Erythroblast (primary cell): Measurements from ENCODE around the gene IL17RE.
"Not testable (repeated sequence)": the region's sequence is repeated elsewhere in the genome, so short reads cannot be mapped to it uniquely, and the experiment has no call there.

Experiments used
- GATA1 ChIP-seq: IDR thresholded peaks from 2 replicates; pipeline ENCODE4 v1.6.1; 2011; ENCODE audit warnings: low read depth, mild to moderate bottlenecking, control low read depth, low read length, moderate library complexity
- POLR2A ChIP-seq: IDR thresholded peaks from 2 replicates; pipeline ENCODE4 v1.6.1; 2011; ENCODE audit warnings: mild to moderate bottlenecking, low read length

DNA sequence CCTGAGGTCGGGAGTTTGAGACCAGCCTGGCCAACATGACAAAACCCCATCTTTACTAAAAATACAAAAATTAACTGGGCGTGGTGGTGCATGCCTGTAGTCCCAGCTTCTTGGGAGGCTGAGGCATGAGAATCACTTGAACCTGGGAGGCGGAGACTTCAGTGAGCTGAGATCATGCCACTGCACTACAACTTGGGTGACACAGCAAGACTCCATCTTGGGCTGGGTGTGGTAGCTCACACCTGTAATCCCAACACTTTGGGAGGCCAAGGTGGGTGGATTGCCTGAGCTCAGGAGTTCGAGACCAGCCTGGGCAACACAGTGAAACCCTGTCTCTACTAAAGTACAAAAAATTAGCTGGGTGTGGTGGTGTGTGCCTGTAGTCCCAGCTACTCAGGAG lies 26.4 kb upstream of the IL17RE start:
- not testable (repeated sequence) for TF ChIP-seq POLR2A, GATA1
